Mucosa of rectum (tissue), 2 donors: ENCODE measurements around the gene GJC1.

Experiments
- H3K27ac ChIP-seq, 2 donors: one replicate each; pipeline ENCODE4 v1.7.0; 2013; ENCODE audit warnings: inconsistent platforms in 2 of 2, low read depth in 2 of 2, low read length in 2 of 2
- H3K27me3 ChIP-seq, 2 donors: one replicate each; pipeline ENCODE4 v1.7.0; 2013; ENCODE audit warnings: low read length in 2 of 2; ENCODE audit not compliant: control insufficient read depth in 2 of 2, insufficient read depth in 2 of 2
- H3K36me3 ChIP-seq, 2 donors: one replicate each; pipeline ENCODE4 v1.7.0; 2013; ENCODE audit warnings: low read length in 2 of 2; ENCODE audit not compliant: control insufficient read depth in 2 of 2, insufficient read depth in 2 of 2
- H3K4me1 ChIP-seq, 2 donors: one replicate each; pipeline ENCODE4 v1.7.0; 2013; ENCODE audit warnings: low read length in 2 of 2, mild to moderate bottlenecking in 1 of 2; ENCODE audit not compliant: control insufficient read depth in 2 of 2, insufficient read depth in 2 of 2
- H3K4me3 ChIP-seq, 2 donors: one replicate each; pipeline ENCODE4 v1.7.0; 2013; ENCODE audit warnings: low read length in 2 of 2
- H3K9ac ChIP-seq, 2 donors: one replicate each; pipeline ENCODE4 v1.7.0; 2013; ENCODE audit warnings: low read length in 2 of 2, low read depth in 1 of 2, mild to moderate bottlenecking in 1 of 2
- H3K9me3 ChIP-seq, 2 donors: one replicate each; pipeline ENCODE4 v1.7.0; 2013; ENCODE audit warnings: low read length in 2 of 2; ENCODE audit not compliant: control insufficient read depth in 2 of 2
- donor health status: healthy.
- donor health status: Normal muscosa, but diverticular disease.

Gene GJC1

GRCh38 chr17:44788139-44788538 lies 41.9 kb downstream of the GJC1 start:
- no peaks in the 10 kb centered on the region for H3K9me3 ChIP-seq
- H3K4me3 ChIP-seq: no peak overlapping the region
- H3K4me1 ChIP-seq: no peaks in the 10 kb centered on the region
- no peak overlapping the region for H3K9ac ChIP-seq
- no peak overlapping the region for H3K27ac ChIP-seq
- no peaks in the 10 kb centered on the region for H3K36me3 ChIP-seq
- peaks cover 0 to 3% of the 10 kb centered on the region in 2 donors for H3K27me3 ChIP-seq

- H3K4me1 ChIP-seq: no peaks in the 10 kb centered on the region
- H3K9me3 ChIP-seq: no peaks in the 10 kb centered on the region
- H3K9ac ChIP-seq: no peak overlapping the region
- no peak overlapping the region for H3K27ac ChIP-seq
- H3K36me3 ChIP-seq: no peaks in the 10 kb centered on the region
- H3K4me3 ChIP-seq: no peak overlapping the region
- H3K27me3 ChIP-seq: peaks cover 0 to 3% of the 10 kb centered on the region in 2 donors
Measured at GRCh38 chr17:44787271-44787940, 42.7 kb downstream of the GJC1 start.

GRCh38 chr17:44786551-44787081 lies 43.5 kb downstream of the GJC1 start:
- no peaks in the 10 kb centered on the region for H3K36me3 ChIP-seq
- no peak overlapping the region for H3K4me3 ChIP-seq
- no peaks in the 10 kb centered on the region for H3K9me3 ChIP-seq
- no peaks in the 10 kb centered on the region for H3K4me1 ChIP-seq
- H3K27me3 ChIP-seq: peaks cover 0 to 3% of the 10 kb centered on the region in 2 donors
- no peak overlapping the region for H3K9ac ChIP-seq
- no peak overlapping the region for H3K27ac ChIP-seq

- H3K27me3 ChIP-seq: peaks cover 0 to 3% of the 10 kb centered on the region in 2 donors
- H3K9me3 ChIP-seq: no peaks in the 10 kb centered on the region
- H3K9ac ChIP-seq: no peak overlapping the region
- no peak overlapping the region for H3K4me3 ChIP-seq
- no peaks in the 10 kb centered on the region for H3K4me1 ChIP-seq
- H3K27ac ChIP-seq: no peak overlapping the region
- no peaks in the 10 kb centered on the region for H3K36me3 ChIP-seq
Measured at GRCh38 chr17:44785921-44786320, 44.2 kb downstream of the GJC1 start.

- Histone ChIP-seq H3K27ac (no peak overlapping the region), H3K36me3 (no peaks in the 10 kb centered on the region), H3K9me3 (no peaks in the 10 kb centered on the region), H3K27me3 (peaks cover 0 to 5% of the 10 kb centered on the region in 2 donors), H3K4me1 (peaks cover 3 to 4% of the 10 kb centered on the region in 2 donors), H3K9ac (no peak overlapping the region), H3K4me3 (no peak overlapping the region)
Measured at GRCh38 chr17:44782326-44782850, 47.7 kb downstream of the GJC1 start.

GRCh38 chr17:44781551-44782325 lies 48.3 kb downstream of the GJC1 start:
- no peaks in the 10 kb centered on the region for H3K36me3 ChIP-seq
- peaks cover 3 to 4% of the 10 kb centered on the region in 2 donors for H3K4me1 ChIP-seq
- no peak overlapping the region for H3K27ac ChIP-seq
- peaks cover 0 to 5% of the 10 kb centered on the region in 2 donors for H3K27me3 ChIP-seq
- H3K4me3 ChIP-seq: no peak overlapping the region
- no peaks in the 10 kb centered on the region for H3K9me3 ChIP-seq
- no peak overlapping the region for H3K9ac ChIP-seq

- Histone ChIP-seq H3K27ac (no peak overlapping the region), H3K4me3 (no peak overlapping the region), H3K9ac (no peak overlapping the region), H3K4me1 (peaks cover 8 to 9% of the 10 kb centered on the region in 2 donors), H3K27me3 (peaks cover 0 to 9% of the 10 kb centered on the region in 2 donors), H3K9me3 (no peaks in the 10 kb centered on the region), H3K36me3 (no peaks in the 10 kb centered on the region)
Measured at GRCh38 chr17:44780845-44781480, 49.1 kb downstream of the GJC1 start.

GRCh38 chr17:44780161-44780560 lies 49.9 kb downstream of the GJC1 start:
- Histone ChIP-seq H3K9me3 (no peaks in the 10 kb centered on the region), H3K36me3 (no peaks in the 10 kb centered on the region), H3K4me3 (no peak overlapping the region), H3K9ac (no peak overlapping the region), H3K27me3 (peaks cover 0 to 9% of the 10 kb centered on the region in 2 donors), H3K4me1 (peaks cover 12 to 13% of the 10 kb centered on the region in 2 donors), H3K27ac (no peak overlapping the region)

- H3K27me3 ChIP-seq: peaks cover 0 to 9% of the 10 kb centered on the region in 2 donors
- H3K9ac ChIP-seq: peak overlapping the region in 1 of 2 donors; percentile 63
- H3K36me3 ChIP-seq: no peaks in the 10 kb centered on the region
- H3K9me3 ChIP-seq: no peaks in the 10 kb centered on the region
- H3K4me1 ChIP-seq: peaks cover 17 to 19% of the 10 kb centered on the region in 2 donors
- peak overlapping the region in 1 of 2 donors; percentile 23 for H3K27ac ChIP-seq
- H3K4me3 ChIP-seq: peak overlapping the region; percentile 50
Measured at GRCh38 chr17:44779211-44780025, 50.7 kb downstream of the GJC1 start.
